Sigmoid colon (tissue), 4 donors: ENCODE measurements around the gene TRABD2B.

ENCODE experiments used
- POLR2A ChIP-seq, 2 donors: fragments of 450-650 bp; IDR thresholded peaks; one replicate each; pipeline ENCODE4 v1.6.1; 2016; ENCODE audit warnings: antibody characterized with exemption in 2 of 2, mild to moderate bottlenecking in 2 of 2, moderate library complexity in 2 of 2
- POLR2AphosphoS5 ChIP-seq, 4 donors: sonication (generic); formaldehyde crosslinking; IDR thresholded peaks; one replicate each; pipeline ENCODE4 v1.6.1; 2017; ENCODE audit warnings: antibody characterized with exemption in 4 of 4
- TF ChIP-seq, protein P1 (sequence below), 4 experiments: fragments of 450-650 bp in 3 of 4; fragments of 200-600 bp in 1 of 4; IDR thresholded peaks; one replicate each; pipeline ENCODE4 v1.5.1; 2016 to 2019; ENCODE audit warnings: antibody characterized with exemption in 4 of 4, mild to moderate bottlenecking in 3 of 4, moderate library complexity in 2 of 4

DNA sequence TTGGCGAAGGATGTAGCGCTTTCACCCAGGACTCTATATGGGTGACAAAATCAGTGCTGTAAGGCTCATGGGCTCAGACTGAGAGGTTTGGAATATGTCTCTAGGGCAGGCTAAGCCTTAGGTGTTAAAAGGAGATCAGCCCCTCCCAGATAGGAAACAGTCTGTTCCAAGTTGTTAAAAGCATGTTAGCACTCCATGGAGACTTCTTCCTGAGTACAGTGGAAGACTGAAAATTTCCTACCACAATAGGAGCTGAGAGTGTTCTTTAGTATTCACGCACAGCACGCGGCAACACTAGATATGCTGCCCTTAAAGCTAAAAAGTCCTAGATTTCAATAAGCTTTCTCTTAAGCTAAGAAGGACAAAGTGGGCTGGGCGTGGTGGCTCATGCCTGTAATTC, 122.1 kb downstream of the TRABD2B start:
- TF ChIP-seq, protein P1, sequence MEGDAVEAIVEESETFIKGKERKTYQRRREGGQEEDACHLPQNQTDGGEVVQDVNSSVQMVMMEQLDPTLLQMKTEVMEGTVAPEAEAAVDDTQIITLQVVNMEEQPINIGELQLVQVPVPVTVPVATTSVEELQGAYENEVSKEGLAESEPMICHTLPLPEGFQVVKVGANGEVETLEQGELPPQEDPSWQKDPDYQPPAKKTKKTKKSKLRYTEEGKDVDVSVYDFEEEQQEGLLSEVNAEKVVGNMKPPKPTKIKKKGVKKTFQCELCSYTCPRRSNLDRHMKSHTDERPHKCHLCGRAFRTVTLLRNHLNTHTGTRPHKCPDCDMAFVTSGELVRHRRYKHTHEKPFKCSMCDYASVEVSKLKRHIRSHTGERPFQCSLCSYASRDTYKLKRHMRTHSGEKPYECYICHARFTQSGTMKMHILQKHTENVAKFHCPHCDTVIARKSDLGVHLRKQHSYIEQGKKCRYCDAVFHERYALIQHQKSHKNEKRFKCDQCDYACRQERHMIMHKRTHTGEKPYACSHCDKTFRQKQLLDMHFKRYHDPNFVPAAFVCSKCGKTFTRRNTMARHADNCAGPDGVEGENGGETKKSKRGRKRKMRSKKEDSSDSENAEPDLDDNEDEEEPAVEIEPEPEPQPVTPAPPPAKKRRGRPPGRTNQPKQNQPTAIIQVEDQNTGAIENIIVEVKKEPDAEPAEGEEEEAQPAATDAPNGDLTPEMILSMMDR (IDR thresholded peaks at IDR 0.05), result no peak
- TF ChIP-seq POLR2AphosphoS5 (IDR thresholded peaks at IDR 0.05) (no peak), POLR2A (IDR thresholded peaks at IDR 0.05) (no peak)
